Measurements from ENCODE around the gene DRICH1. TPM values are rescaled to one million over a fixed set of nuclear protein-coding genes. Genes with fewer than 3 reads are reported as not detected.
"Not testable (repeated sequence)": the region's sequence is repeated elsewhere in the genome, so short reads cannot be mapped to it uniquely, and the experiment has no call there.

DRICH1 gene
- total and polyA plus RNA-seq, 4 donors, result 0.38 to 1.4 TPM; not detected in 2

DNA sequence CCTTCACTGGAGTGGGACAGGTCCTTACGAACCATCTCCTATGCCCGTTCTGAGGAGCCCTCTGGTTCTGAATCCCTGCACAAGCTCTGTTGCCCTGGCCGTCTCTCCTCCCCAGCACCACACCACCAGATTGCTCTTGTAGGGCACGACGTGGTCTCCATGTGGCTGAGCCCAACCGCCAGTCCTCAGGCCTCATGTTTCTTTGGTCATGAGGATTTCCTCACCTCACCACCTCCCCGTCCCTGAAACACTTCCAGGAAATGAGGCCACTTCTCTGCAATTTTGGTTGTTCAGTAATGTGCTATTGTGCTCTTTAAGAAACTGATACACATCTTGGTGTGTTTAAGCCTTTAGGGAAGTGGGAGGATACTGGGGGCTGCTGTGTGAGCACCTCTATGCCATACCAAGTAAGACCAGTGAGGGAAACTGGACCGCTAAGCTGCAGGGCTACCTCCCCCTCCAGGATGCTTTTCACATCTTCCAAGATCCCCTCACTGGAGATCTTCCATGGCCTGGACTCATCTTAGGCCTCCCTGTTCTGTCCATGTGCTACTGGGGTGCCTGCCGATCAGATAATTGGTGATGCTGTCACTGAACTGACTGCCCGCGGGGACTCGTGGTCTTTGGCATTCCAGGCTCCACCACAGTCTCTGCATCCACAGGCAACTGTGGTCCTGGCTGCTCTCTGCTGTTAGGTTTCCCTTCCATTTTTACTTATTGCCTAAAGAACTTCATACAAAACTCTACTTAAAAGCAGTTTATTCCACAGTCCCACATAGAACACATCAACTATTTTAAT is 21.9 kb downstream of the DRICH1 start:
- Histone ChIP-seq H3K4me3 (ENCODE audit: low read length in 2 of 2) (no peak overlapping the region), H3K27ac (ENCODE audit: low read depth in 1 of 2, low read length in 2 of 2) (no peak overlapping the region), H3K4me1 (ENCODE audit: control insufficient read depth in 1 of 2, insufficient read depth in 2 of 2, low read length in 2 of 2) (no peaks in the 10 kb centered on the region), H3K36me3 (ENCODE audit: control insufficient read depth in 1 of 2, insufficient read depth in 2 of 2, low read length in 1 of 2) (no peaks in the 10 kb centered on the region), H3K9me3 (ENCODE audit: control insufficient read depth, low read length) (no peaks in the 10 kb centered on the region), H3K27me3 (ENCODE audit: control insufficient read depth in 1 of 2, insufficient read depth in 2 of 2, low read length in 1 of 2) (no peaks in the 10 kb centered on the region)
- DNase-seq (no peak), ATAC-seq (ENCODE audit: low FRiP score) (no peak)
- 74 to 77% methylated on average over 12 of the region's 12 CpGs for WGBS, 2 donors
- intact Hi-C loops (cut with DNase I), result no loop called here

DNA sequence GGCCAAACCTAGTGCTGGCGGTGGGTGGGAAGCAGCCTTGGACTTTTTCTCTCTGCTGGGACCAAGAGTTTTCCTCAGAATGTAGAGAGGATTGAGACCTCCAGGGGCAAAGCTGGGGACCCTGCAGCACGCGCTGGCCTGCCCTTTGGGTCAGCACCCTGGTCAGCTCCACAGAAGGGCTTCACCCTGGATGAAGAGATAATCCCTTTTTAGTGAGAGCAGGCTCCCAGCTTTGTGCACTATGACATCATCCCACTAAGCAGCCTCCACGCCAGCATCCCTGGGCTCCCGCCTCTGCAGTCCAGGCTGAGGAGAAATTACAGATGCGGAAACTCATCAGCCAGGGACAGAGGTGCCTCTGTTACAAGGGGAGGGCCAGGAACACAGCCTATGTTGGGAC is 23.5 kb downstream of the DRICH1 start:
- intact Hi-C loops (cut with DNase I), result no loop called here
- no peak for ATAC-seq (ENCODE audit: low FRiP score)
- H3K36me3 ChIP-seq (ENCODE audit: control insufficient read depth in 1 of 2, insufficient read depth in 2 of 2, low read length in 1 of 2), result no peaks in the 10 kb centered on the region
- no peaks in the 10 kb centered on the region for H3K9me3 ChIP-seq (ENCODE audit: control insufficient read depth, low read length)
- H3K4me3 ChIP-seq (ENCODE audit: low read length in 2 of 2), result no peak overlapping the region
- H3K27ac ChIP-seq (ENCODE audit: low read depth in 1 of 2, low read length in 2 of 2), result no peak overlapping the region
- WGBS, 2 donors, result 32 to 34% methylated on average over 6 of the region's 6 CpGs
- no peak for DNase-seq
- no peaks in the 10 kb centered on the region for H3K4me1 ChIP-seq (ENCODE audit: control insufficient read depth in 1 of 2, insufficient read depth in 2 of 2, low read length in 2 of 2)
- H3K27me3 ChIP-seq (ENCODE audit: control insufficient read depth in 1 of 2, insufficient read depth in 2 of 2, low read length in 1 of 2), result no peaks in the 10 kb centered on the region

DNA sequence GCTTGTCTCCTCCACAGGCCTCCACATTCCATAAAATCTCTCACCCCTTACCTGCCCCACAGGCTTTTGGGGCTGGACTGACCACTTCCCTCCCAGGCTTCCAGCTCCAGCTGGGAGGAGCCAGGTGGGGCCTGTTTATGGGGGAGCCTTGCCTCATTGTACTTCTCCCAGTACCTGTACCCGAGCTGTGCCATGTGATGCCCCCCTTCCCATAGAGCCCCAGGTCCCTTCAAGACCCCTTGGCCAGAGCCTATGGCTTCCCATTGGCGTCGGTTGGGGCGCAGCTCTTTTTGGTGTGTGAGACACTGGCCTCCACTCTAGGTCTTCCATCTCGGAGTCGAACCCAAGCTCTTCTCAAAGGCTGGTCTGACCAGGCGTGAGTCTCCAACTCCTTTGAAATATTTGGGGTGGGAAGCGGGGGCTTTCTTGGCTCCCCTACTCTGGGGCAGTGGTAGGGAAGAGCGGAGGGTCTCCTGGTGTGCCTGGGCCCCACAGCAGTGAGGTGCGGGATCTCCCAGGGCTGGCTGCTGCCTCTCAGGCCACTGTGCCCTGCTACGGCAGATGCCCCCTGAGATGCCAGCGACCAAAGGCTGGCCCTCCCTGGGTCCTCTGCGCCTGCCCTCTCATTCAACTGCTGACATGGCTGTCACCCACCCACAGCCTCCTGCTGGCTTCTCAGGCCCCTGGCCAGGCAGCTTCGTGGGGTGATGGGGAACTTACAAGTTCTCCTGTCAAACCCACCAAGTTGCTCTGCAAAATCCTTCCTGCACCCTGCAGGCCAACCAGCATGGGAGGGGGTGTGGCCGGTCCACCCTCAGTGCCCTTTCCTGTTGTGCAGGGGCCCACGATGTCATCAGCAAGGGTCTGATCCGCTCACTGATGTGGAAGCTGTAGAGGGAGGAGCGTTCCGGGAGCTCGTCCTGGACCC is 25.7 kb downstream of the DRICH1 start:
- peak in 1 of 2 donors; percentile 61 for DNase-seq
- Histone ChIP-seq H3K27ac (ENCODE audit: low read depth in 1 of 2, low read length in 2 of 2) (no peak overlapping the region), H3K9me3 (ENCODE audit: control insufficient read depth, low read length) (no peaks in the 10 kb centered on the region), H3K4me1 (ENCODE audit: control insufficient read depth in 1 of 2, insufficient read depth in 2 of 2, low read length in 2 of 2) (no peaks in the 10 kb centered on the region), H3K36me3 (ENCODE audit: control insufficient read depth in 1 of 2, insufficient read depth in 2 of 2, low read length in 1 of 2) (no peaks in the 10 kb centered on the region), H3K27me3 (ENCODE audit: control insufficient read depth in 1 of 2, insufficient read depth in 2 of 2, low read length in 1 of 2) (no peaks in the 10 kb centered on the region), H3K4me3 (ENCODE audit: low read length in 2 of 2) (no peak overlapping the region)
- intact Hi-C loops (cut with DNase I), result no loop called here
- 74 to 84% methylated on average over 20 of the region's 20 CpGs for WGBS, 2 donors
- no peak for ATAC-seq (ENCODE audit: low FRiP score)

GRCh38 chr22:23604939-23605712 is 27.0 kb downstream of the DRICH1 start:
- Histone ChIP-seq H3K27me3 (ENCODE audit: control insufficient read depth in 1 of 2, insufficient read depth in 2 of 2, low read length in 1 of 2) (no peaks in the 10 kb centered on the region), H3K4me3 (ENCODE audit: low read length in 2 of 2) (no peak overlapping the region), H3K4me1 (ENCODE audit: control insufficient read depth in 1 of 2, insufficient read depth in 2 of 2, low read length in 2 of 2) (no peaks in the 10 kb centered on the region), H3K9me3 (ENCODE audit: control insufficient read depth, low read length) (no peaks in the 10 kb centered on the region), H3K27ac (ENCODE audit: low read depth in 1 of 2, low read length in 2 of 2) (no peak overlapping the region), H3K36me3 (ENCODE audit: control insufficient read depth in 1 of 2, insufficient read depth in 2 of 2, low read length in 1 of 2) (no peaks in the 10 kb centered on the region)
- ATAC-seq (ENCODE audit: low FRiP score) (no peak), DNase-seq (peak in 1 of 2 donors; percentile 21)
- WGBS, 2 donors, result 77% methylated on average over 8 of the region's 8 CpGs
- intact Hi-C loops (cut with DNase I), result no loop called here

- no peak for DNase-seq
- Histone ChIP-seq H3K4me3 (ENCODE audit: low read length in 2 of 2) (no peak overlapping the region), H3K9me3 (ENCODE audit: control insufficient read depth, low read length) (no peaks in the 10 kb centered on the region), H3K4me1 (ENCODE audit: control insufficient read depth in 1 of 2, insufficient read depth in 2 of 2, low read length in 2 of 2) (no peaks in the 10 kb centered on the region), H3K36me3 (ENCODE audit: control insufficient read depth in 1 of 2, insufficient read depth in 2 of 2, low read length in 1 of 2) (no peaks in the 10 kb centered on the region), H3K27me3 (ENCODE audit: control insufficient read depth in 1 of 2, insufficient read depth in 2 of 2, low read length in 1 of 2) (no peaks in the 10 kb centered on the region), H3K27ac (ENCODE audit: low read depth in 1 of 2, low read length in 2 of 2) (no peak overlapping the region)
- 74 to 75% methylated on average over 7 of the region's 7 CpGs for WGBS, 2 donors
- ATAC-seq (ENCODE audit: low FRiP score), result no peak
- intact Hi-C loops (cut with DNase I), result no loop called here
Measured at GRCh38 chr22:23603266-23603665, 28.9 kb downstream of the DRICH1 start.

- WGBS, 2 donors, result 91 to 95% methylated on average over 9 of the region's 9 CpGs
- Histone ChIP-seq H3K36me3 (ENCODE audit: control insufficient read depth in 1 of 2, insufficient read depth in 2 of 2, low read length in 1 of 2) (no peaks in the 10 kb centered on the region), H3K27me3 (ENCODE audit: control insufficient read depth in 1 of 2, insufficient read depth in 2 of 2, low read length in 1 of 2) (no peaks in the 10 kb centered on the region), H3K9me3 (ENCODE audit: control insufficient read depth, low read length) (no peaks in the 10 kb centered on the region), H3K27ac (ENCODE audit: low read depth in 1 of 2, low read length in 2 of 2) (no peak overlapping the region), H3K4me1 (ENCODE audit: control insufficient read depth in 1 of 2, insufficient read depth in 2 of 2, low read length in 2 of 2) (no peaks in the 10 kb centered on the region), H3K4me3 (ENCODE audit: low read length in 2 of 2) (no peak overlapping the region)
- ATAC-seq (ENCODE audit: low FRiP score), result no peak
- intact Hi-C loops (cut with DNase I), result no loop called here
- DNase-seq, result no peak
Measured at GRCh38 chr22:23598805-23599518, 33.2 kb downstream of the DRICH1 start.

DNA sequence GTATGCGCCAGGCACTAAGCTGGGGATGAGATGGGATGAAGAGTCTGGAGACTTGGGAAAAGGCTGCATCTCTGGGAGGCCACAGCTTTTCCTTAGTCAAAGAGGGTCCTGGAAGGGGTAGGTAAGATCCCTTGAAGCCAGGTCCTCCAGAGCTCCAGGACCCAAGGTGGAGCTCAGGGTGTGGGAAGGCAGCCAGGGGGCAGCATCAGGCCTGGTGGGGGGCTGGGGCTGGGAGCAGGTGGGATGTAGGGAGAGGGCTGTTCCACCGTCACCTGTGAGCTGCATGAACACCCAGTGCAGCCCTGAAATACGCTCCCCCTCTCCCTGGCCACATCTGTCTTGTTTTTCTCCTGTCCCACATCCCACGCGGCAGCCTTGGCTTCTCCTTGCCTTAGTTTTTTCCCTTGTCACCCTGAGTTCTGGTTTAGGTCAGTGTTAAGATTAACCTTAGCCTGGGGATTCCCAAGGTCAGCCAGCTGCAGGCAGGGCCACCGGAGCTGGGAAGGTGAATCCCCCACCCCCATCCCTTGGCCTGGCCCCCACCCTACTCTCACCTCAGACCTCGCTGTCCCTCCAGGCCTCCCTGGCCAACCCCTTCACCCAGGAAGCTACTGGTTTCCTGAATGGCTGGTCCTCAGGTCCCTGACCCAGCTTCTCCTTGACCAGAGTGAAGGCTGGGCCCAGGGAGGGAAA is 34.4 kb downstream of the DRICH1 start:
- DNase-seq; intact Hi-C loops (cut with DNase I): not testable (repeated sequence)

More for the DNA sequence above, 34.4 kb downstream of the DRICH1 start:
- not testable (repeated sequence) for H3K27me3 ChIP-seq (ENCODE audit: control insufficient read depth in 1 of 2, insufficient read depth in 2 of 2, low read length in 1 of 2); H3K36me3 ChIP-seq (ENCODE audit: control insufficient read depth in 1 of 2, insufficient read depth in 2 of 2, low read length in 1 of 2); H3K27ac ChIP-seq (ENCODE audit: low read depth in 1 of 2, low read length in 2 of 2); H3K4me3 ChIP-seq (ENCODE audit: low read length in 2 of 2); H3K9me3 ChIP-seq (ENCODE audit: control insufficient read depth, low read length); H3K4me1 ChIP-seq (ENCODE audit: control insufficient read depth in 1 of 2, insufficient read depth in 2 of 2, low read length in 2 of 2); ATAC-seq (ENCODE audit: low FRiP score)
- 68 to 79% methylated on average over 4 to 5 of the region's 7 CpGs for WGBS, 2 donors

Data from aorta (tissue), 5 donors.